Parathyroid adenoma (tissue), 2 donors: ENCODE measurements around the gene KRT82.

ENCODE experiments used
- H2AFZ ChIP-seq: fragments of 300-600 bp; sonication (generic); one replicate; pipeline ENCODE4 v1.7.0; 2017; ENCODE audit warnings: antibody characterized with exemption, mild to moderate bottlenecking
- H3K27ac ChIP-seq: fragments of 300-600 bp; sonication (generic); one replicate; pipeline ENCODE4 v1.7.0; 2017
- H3K27me3 ChIP-seq: fragments of 300-600 bp; sonication (generic); one replicate; pipeline ENCODE4 v1.7.0; 2017; ENCODE audit warnings: low read length; ENCODE audit not compliant: control insufficient read depth, insufficient read depth
- H3K36me3 ChIP-seq: fragments of 300-600 bp; sonication (generic); one replicate; pipeline ENCODE4 v1.7.0; 2017; ENCODE audit warnings: low read length; ENCODE audit not compliant: control insufficient read depth, insufficient read depth
- H3K4me1 ChIP-seq: fragments of 300-600 bp; sonication (generic); one replicate; pipeline ENCODE4 v1.7.0; 2017; ENCODE audit warnings: control low read depth
- H3K4me2 ChIP-seq: fragments of 300-600 bp; sonication (generic); one replicate; pipeline ENCODE4 v1.7.0; 2017; ENCODE audit warnings: low read length
- H3K4me3 ChIP-seq: fragments of 300-600 bp; sonication (generic); one replicate; pipeline ENCODE4 v1.7.0; 2017; ENCODE audit warnings: low read depth, low read length
- H3K79me2 ChIP-seq: fragments of 300-600 bp; sonication (generic); one replicate; pipeline ENCODE4 v1.7.0; 2017; ENCODE audit warnings: control low read depth
- H3K9ac ChIP-seq: fragments of 300-600 bp; sonication (generic); one replicate; pipeline ENCODE4 v1.7.0; 2017; ENCODE audit warnings: mild to moderate bottlenecking
- H3K9me3 ChIP-seq: fragments of 300-600 bp; sonication (generic); one replicate; pipeline ENCODE4 v1.7.0; 2017; ENCODE audit warnings: low read length; ENCODE audit not compliant: control insufficient read depth
- TF ChIP-seq, protein P1 (sequence below): fragments of 300-600 bp; sonication (generic); IDR thresholded peaks from one replicate; pipeline ENCODE4 v1.7.0; 2017; ENCODE audit warnings: antibody characterized with exemption, mild to moderate bottlenecking
- donor health status: primary hyperparathyroidism.

KRT82 gene

DNA sequence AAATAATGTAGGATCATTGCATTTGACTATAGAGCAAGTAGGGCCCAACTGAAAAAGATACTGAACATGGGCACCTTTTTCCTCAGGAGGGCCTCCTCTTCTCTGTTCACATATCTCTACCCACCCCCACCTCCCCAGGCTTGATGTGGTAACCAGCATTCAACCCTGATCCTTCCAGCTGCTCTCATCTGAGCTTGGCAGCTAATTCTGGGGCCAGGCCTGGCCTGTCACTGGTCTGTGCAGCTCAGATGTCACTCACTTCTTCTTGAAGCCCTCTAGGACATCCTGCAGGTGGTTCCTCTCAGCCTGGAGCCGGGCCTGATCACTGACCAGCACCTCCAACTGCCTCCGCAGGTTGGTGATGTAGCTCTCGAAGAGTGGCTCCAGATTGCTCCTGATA lies 22.8 kb downstream of the KRT82 start:
- Histone ChIP-seq H3K79me2 (no peaks in the 10 kb centered on the region), H2AFZ (no peak overlapping the region), H3K4me3 (no peak overlapping the region), H3K27ac (no peak overlapping the region), H3K9ac (no peak overlapping the region), H3K36me3 (no peaks in the 10 kb centered on the region), H3K9me3 (no peaks in the 10 kb centered on the region), H3K4me1 (no peaks in the 10 kb centered on the region), H3K4me2 (no peak overlapping the region), H3K27me3 (no peaks in the 10 kb centered on the region)
- TF ChIP-seq, protein P1, sequence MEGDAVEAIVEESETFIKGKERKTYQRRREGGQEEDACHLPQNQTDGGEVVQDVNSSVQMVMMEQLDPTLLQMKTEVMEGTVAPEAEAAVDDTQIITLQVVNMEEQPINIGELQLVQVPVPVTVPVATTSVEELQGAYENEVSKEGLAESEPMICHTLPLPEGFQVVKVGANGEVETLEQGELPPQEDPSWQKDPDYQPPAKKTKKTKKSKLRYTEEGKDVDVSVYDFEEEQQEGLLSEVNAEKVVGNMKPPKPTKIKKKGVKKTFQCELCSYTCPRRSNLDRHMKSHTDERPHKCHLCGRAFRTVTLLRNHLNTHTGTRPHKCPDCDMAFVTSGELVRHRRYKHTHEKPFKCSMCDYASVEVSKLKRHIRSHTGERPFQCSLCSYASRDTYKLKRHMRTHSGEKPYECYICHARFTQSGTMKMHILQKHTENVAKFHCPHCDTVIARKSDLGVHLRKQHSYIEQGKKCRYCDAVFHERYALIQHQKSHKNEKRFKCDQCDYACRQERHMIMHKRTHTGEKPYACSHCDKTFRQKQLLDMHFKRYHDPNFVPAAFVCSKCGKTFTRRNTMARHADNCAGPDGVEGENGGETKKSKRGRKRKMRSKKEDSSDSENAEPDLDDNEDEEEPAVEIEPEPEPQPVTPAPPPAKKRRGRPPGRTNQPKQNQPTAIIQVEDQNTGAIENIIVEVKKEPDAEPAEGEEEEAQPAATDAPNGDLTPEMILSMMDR = no peak

DNA sequence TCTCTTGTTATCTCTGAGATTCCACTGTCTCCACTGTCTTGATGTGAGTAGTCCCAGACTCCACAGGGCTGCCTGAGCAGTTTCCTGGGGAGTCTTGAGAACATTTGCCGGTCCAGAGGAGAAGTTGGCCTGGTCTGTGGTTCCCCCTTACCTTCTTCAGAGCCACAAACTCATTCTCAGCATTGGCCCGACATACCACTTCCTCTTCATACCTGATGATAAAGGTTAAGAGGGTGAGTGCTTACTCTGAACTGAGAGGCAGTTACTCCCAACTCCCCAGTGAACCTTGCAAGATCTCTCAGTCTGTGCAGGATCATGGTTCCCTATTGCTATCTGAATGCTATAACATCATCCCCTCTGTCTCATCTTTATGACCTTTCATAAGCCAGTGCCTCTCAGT lies 23.3 kb downstream of the KRT82 start:
- H3K79me2 ChIP-seq = no peaks in the 10 kb centered on the region
- no peak overlapping the region for H3K9ac ChIP-seq
- H3K4me1 ChIP-seq = no peaks in the 10 kb centered on the region
- H3K4me2 ChIP-seq = no peak overlapping the region
- H3K27me3 ChIP-seq = no peaks in the 10 kb centered on the region
- no peak overlapping the region for H3K27ac ChIP-seq
- no peak overlapping the region for H2AFZ ChIP-seq
- H3K4me3 ChIP-seq = no peak overlapping the region
- TF ChIP-seq, protein P1 = no peak
- H3K36me3 ChIP-seq = no peaks in the 10 kb centered on the region
- H3K9me3 ChIP-seq = no peaks in the 10 kb centered on the region

DNA sequence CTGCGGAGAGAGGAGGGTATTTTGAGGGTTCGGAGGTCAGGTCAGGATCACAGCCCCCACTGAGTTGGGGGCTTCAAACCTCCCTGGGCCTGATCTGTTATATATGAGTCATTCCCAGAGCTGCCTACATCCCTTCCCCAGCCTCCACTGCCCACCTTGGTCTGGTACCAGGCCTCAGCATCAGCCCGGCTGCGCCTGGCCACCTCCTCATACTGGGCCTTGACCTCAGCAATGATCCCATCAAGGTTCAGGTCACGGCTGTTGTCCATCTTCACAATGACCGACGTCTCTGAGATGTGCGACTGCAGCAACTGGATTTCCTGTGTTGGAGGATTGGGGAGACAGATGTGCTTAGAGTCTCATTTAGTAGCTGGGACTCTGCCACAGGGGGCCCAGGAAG lies 24.9 kb downstream of the KRT82 start:
- Histone ChIP-seq H3K79me2 (no peaks in the 10 kb centered on the region), H3K4me2 (no peak overlapping the region), H3K27ac (no peak overlapping the region), H3K9me3 (no peaks in the 10 kb centered on the region), H3K9ac (no peak overlapping the region), H3K4me1 (no peaks in the 10 kb centered on the region), H3K27me3 (no peaks in the 10 kb centered on the region), H2AFZ (no peak overlapping the region), H3K36me3 (no peaks in the 10 kb centered on the region), H3K4me3 (no peak overlapping the region)
- TF ChIP-seq, protein P1 = no peak

DNA sequence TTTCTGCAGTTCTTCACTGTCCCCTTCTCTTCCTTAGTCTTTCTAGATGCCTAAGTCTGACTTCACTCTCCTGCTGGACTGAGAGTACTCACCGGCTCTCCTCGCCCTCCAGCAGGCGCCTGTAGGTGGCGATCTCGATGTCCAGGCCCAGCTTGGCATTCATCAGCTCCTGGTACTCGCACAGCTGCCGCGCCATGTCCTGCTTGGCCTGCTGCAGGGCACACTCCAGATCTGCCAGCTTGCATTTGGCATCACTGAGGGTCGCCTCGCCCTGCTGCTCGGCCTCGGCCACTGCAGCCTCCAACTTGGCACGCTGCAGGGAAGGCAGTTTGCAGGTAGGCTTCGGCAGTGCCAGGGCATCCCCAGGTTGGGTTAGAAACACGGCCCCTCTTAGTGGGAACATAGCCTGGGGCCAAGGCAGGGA lies 25.9 kb downstream of the KRT82 start:
- H3K27ac ChIP-seq = no peak overlapping the region
- TF ChIP-seq, protein P1 = peak; percentile 68
- H3K4me3 ChIP-seq = no peak overlapping the region
- H3K4me2 ChIP-seq = no peak overlapping the region
- no peak overlapping the region for H3K9ac ChIP-seq
- H3K27me3 ChIP-seq = no peaks in the 10 kb centered on the region
- no peaks in the 10 kb centered on the region for H3K9me3 ChIP-seq
- H3K4me1 ChIP-seq = no peaks in the 10 kb centered on the region
- no peaks in the 10 kb centered on the region for H3K36me3 ChIP-seq
- no peak overlapping the region for H2AFZ ChIP-seq
- no peaks in the 10 kb centered on the region for H3K79me2 ChIP-seq

DNA sequence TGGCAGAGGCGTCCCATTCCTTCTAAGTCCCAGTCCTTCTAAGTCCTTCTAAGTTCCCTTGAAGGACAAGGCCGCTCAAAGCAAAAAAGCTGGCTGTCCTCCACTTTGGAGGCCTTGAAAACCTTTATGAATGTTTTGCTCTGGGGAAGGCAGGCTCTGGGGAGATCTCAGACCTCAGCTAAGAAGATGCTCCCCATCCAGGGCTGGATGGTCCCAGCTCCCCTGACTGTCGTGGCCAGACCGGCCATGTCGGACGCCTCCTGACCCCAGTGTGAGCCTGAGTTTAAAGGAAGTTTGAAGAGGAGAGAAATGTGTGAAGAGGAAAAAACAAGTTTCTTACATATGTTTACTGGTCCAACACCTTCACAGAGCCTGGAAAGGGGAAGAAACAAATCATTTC lies 26.6 kb downstream of the KRT82 start:
- no peaks in the 10 kb centered on the region for H3K27me3 ChIP-seq
- H3K79me2 ChIP-seq = no peaks in the 10 kb centered on the region
- TF ChIP-seq, protein P1 = no peak
- H3K4me2 ChIP-seq = no peak overlapping the region
- no peaks in the 10 kb centered on the region for H3K4me1 ChIP-seq
- no peak overlapping the region for H3K4me3 ChIP-seq
- no peak overlapping the region for H3K9ac ChIP-seq
- no peaks in the 10 kb centered on the region for H3K36me3 ChIP-seq
- H3K27ac ChIP-seq = no peak overlapping the region
- H2AFZ ChIP-seq = no peak overlapping the region
- H3K9me3 ChIP-seq = no peaks in the 10 kb centered on the region
